ENCODE results near the gene ALCAM. TPM values are rescaled to one million over a fixed set of nuclear protein-coding genes. Genes with fewer than 3 reads are reported as not detected.

ALCAM gene
- 39.0 TPM for total RNA-seq

- DNase-seq (ENCODE audit: low spot score), result peak; percentile 94
- intact Hi-C loops (cut with DNase I), result no loop called here
- ATAC-seq, result peak; percentile 96
Measured at GRCh38 chr3:105366326-105367062, at the start of gene ALCAM. TSS of gene ALCAM (plus strand) at chr3:105366909.

- intact Hi-C loops (cut with DNase I), result no loop called here
- DNase-seq (ENCODE audit: low spot score) (no peak), ATAC-seq (no peak)
Measured at GRCh38 chr3:105317841-105318240, 48.9 kb upstream of the ALCAM start.

- DNase-seq (ENCODE audit: low spot score) (no peak), ATAC-seq (no peak)
- intact Hi-C loops (cut with DNase I), result no loop called here
Measured at GRCh38 chr3:105322570-105323273, 44.0 kb upstream of the ALCAM start.

GRCh38 chr3:105323274-105323599 is 43.5 kb upstream of the ALCAM start:
- DNase-seq (ENCODE audit: low spot score) (no peak), ATAC-seq (no peak)
- intact Hi-C loops (cut with DNase I), result no loop called here

GRCh38 chr3:105324951-105325350 is 41.8 kb upstream of the ALCAM start:
- intact Hi-C loops (cut with DNase I), result no loop called here
- DNase-seq (ENCODE audit: low spot score), result no peak

GRCh38 chr3:105327662-105328337 is 38.9 kb upstream of the ALCAM start:
- intact Hi-C loops (cut with DNase I), result no loop called here
- DNase-seq (ENCODE audit: low spot score) (no peak), ATAC-seq (no peak)

More at GRCh38 chr3:105324951-105325350, 41.8 kb upstream of the ALCAM start:
- no peak for ATAC-seq

GRCh38 chr3:105328338-105328730 is 38.4 kb upstream of the ALCAM start:
- no peak for ATAC-seq
- DNase-seq (ENCODE audit: low spot score), result no peak
- intact Hi-C loops (cut with DNase I), result no loop called here

- intact Hi-C loops (cut with DNase I), result no loop called here
- no peak for ATAC-seq
- DNase-seq (ENCODE audit: low spot score), result no peak
Measured at GRCh38 chr3:105332961-105333360, 33.7 kb upstream of the ALCAM start.

GRCh38 chr3:105334138-105334882 is 32.4 kb upstream of the ALCAM start:
- DNase-seq (ENCODE audit: low spot score), result no peak
- intact Hi-C loops (cut with DNase I), result no loop called here
- ATAC-seq, result no peak

GRCh38 chr3:105339946-105340345 is 26.8 kb upstream of the ALCAM start:
- DNase-seq (ENCODE audit: low spot score) (no peak), ATAC-seq (no peak)
- intact Hi-C loops (cut with DNase I), result no loop called here

GRCh38 chr3:105343991-105344390 is 22.7 kb upstream of the ALCAM start:
- intact Hi-C loops (cut with DNase I), result no loop called here
- no peak for ATAC-seq

GRCh38 chr3:105345156-105345555 is 21.6 kb upstream of the ALCAM start:
- no peak for DNase-seq (ENCODE audit: low spot score)
- no peak for ATAC-seq
- intact Hi-C loops (cut with DNase I), result no loop called here

More at GRCh38 chr3:105343991-105344390, 22.7 kb upstream of the ALCAM start:
- no peak for DNase-seq (ENCODE audit: low spot score)

GRCh38 chr3:105347625-105348302 is 18.9 kb upstream of the ALCAM start:
- no peak for DNase-seq (ENCODE audit: low spot score)
- intact Hi-C loops (cut with DNase I), result no loop called here
- no peak for ATAC-seq

GRCh38 chr3:105348307-105348706 is 18.4 kb upstream of the ALCAM start:
- intact Hi-C loops (cut with DNase I), result no loop called here
- no peak for ATAC-seq

GRCh38 chr3:105349684-105350387 is 16.9 kb upstream of the ALCAM start:
- ATAC-seq (no peak), DNase-seq (ENCODE audit: low spot score) (no peak)
- intact Hi-C loops (cut with DNase I), result no loop called here

More at GRCh38 chr3:105348307-105348706, 18.4 kb upstream of the ALCAM start:
- no peak for DNase-seq (ENCODE audit: low spot score)

- ATAC-seq, result peak; percentile 32
- no peak for DNase-seq (ENCODE audit: low spot score)
- intact Hi-C loops (cut with DNase I), result no loop called here
Measured at GRCh38 chr3:105351821-105352220, 14.9 kb upstream of the ALCAM start.

GRCh38 chr3:105352976-105353375 is 13.7 kb upstream of the ALCAM start:
- intact Hi-C loops (cut with DNase I), result no loop called here
- DNase-seq (ENCODE audit: low spot score) (no peak), ATAC-seq (no peak)

GRCh38 chr3:105353485-105354161 is 13.1 kb upstream of the ALCAM start:
- peak; percentile 67 for DNase-seq (ENCODE audit: low spot score)
- intact Hi-C loops (cut with DNase I), result no loop called here
- peak; percentile 82 for ATAC-seq
